PC-9 (cell line): ENCODE data around the gene ZNF556. TPM values are rescaled to one million over a fixed set of nuclear protein-coding genes. Genes with fewer than 3 reads are reported as not detected.

Source experiments
- BruUV-seq: library from RNA; stranded (reverse); fragments of 400-500 nt; replicated peaks from 2 replicates; lab custom pipeline; 2021; lab: Mats Ljungman, UMichigan
- CTCF ChIA-PET: fragments of 300-600 bp; sonication (Branson Sonifier 250); formaldehyde crosslinking; loops from one replicate; lab custom pipeline; 2022; ENCODE audit warnings: antibody characterized with exemption; lab: Charles Lee
- POLR2A ChIA-PET: fragments of 300-600 bp; sonication (Branson Sonifier 250); formaldehyde crosslinking; loops from one replicate; lab custom pipeline; 2022; ENCODE audit warnings: antibody characterized with exemption; ENCODE audit not compliant: unreplicated experiment; lab: Charles Lee
- DNase-seq, 2 experiments: peaks; one replicate each; pipeline versions ENCODE4 v3.0.0 to v3.0.0-alpha.2; 2015 to 2022; ENCODE audit warnings: mixed read lengths in 1 of 2
- H2AFZ ChIP-seq: fragments of 200-600 bp; sonication (generic); 2 replicates; pipeline ENCODE4 v1.8.1; 2017; ENCODE audit warnings: antibody characterized with exemption
- H3F3A ChIP-seq: fragments of 200-600 bp; sonication (generic); 2 replicates; pipeline ENCODE4 v1.8.1; 2017; ENCODE audit warnings: antibody characterized with exemption, mild to moderate bottlenecking, low read depth; ENCODE audit not compliant: insufficient read depth
- H3K27ac ChIP-seq: fragments of 200-600 bp; sonication (generic); 2 replicates; pipeline ENCODE4 v1.6.1; 2016; ENCODE audit warnings: mixed run types
- H3K27me3 ChIP-seq: fragments of 200-600 bp; sonication (generic); 2 replicates; pipeline ENCODE4 v1.6.1; 2016; ENCODE audit warnings: low read depth, mixed run types; ENCODE audit not compliant: insufficient read depth
- H3K36me3 ChIP-seq: fragments of 200-600 bp; sonication (generic); 2 replicates; pipeline ENCODE4 v1.6.1; 2016; ENCODE audit warnings: low read depth, mixed run types
- H3K4me1 ChIP-seq: fragments of 200-600 bp; sonication (generic); replicated peaks from 2 replicates; pipeline ENCODE4 v1.6.1; 2016; ENCODE audit warnings: mixed run types; ENCODE audit not compliant: insufficient read depth
- H3K4me2 ChIP-seq: fragments of 200-600 bp; sonication (generic); 2 replicates; pipeline ENCODE4 v1.6.1; 2017; ENCODE audit warnings: mixed run types
- H3K4me3 ChIP-seq: fragments of 200-600 bp; sonication (generic); 2 replicates; pipeline ENCODE4 v1.6.1; 2016; ENCODE audit warnings: mixed run types
- H3K79me2 ChIP-seq: fragments of 200-600 bp; sonication (generic); 2 replicates; pipeline ENCODE4 v1.6.1; 2017; ENCODE audit warnings: low read depth, mixed run types
- H3K9me2 ChIP-seq: fragments of 200-600 bp; sonication (generic); 2 replicates; pipeline ENCODE4 v1.8.1; 2017; ENCODE audit warnings: mild to moderate bottlenecking; ENCODE audit not compliant: insufficient read depth
- H3K9me3 ChIP-seq: fragments of 200-600 bp; sonication (generic); 2 replicates; pipeline ENCODE4 v1.8.1; 2016; ENCODE audit warnings: low read depth; ENCODE audit not compliant: insufficient read depth
- H4K20me1 ChIP-seq: fragments of 200-600 bp; sonication (generic); 2 replicates; pipeline ENCODE4 v1.8.1; 2017; ENCODE audit not compliant: insufficient read depth
- CTCF ChIP-seq: fragments of 200-600 bp; sonication (generic); conservative IDR thresholded peaks from 2 replicates; pipeline ENCODE4 v1.6.1; 2017; ENCODE audit warnings: mixed run types, antibody characterized with exemption, mild to moderate bottlenecking, moderate library complexity
- EZH2 ChIP-seq: fragments of 200-600 bp; sonication (generic); IDR thresholded peaks from 2 replicates; pipeline ENCODE4 v1.8.0; 2017; ENCODE audit warnings: antibody characterized with exemption, low read depth
- intact Hi-C: fragments of 100-400 bp; cut with micrococcal nuclease; formaldehyde crosslinking; loops from one replicate; pipeline ENCODE4 v1.10.0; 2022; ENCODE audit not compliant: unreplicated experiment
- total RNA-seq: library from RNA; stranded (reverse); gene quantifications from 2 replicates; pipeline ENCODE4 v1.2.3, GENCODE V29; 2021

ZNF556 gene
- total RNA-seq, 1 experiment from 2014 or later: not detected

GRCh38 chr19:2853015-2853606 is 14.0 kb upstream of the ZNF556 start:
- Histone ChIP-seq H3K9me3 (peaks cover 9% of the 10 kb centered on the region; the same call in 1 of the 2 replicates), H3K27ac (no peak overlapping the region), H3K4me2 (no peak overlapping the region), H3K79me2 (no peaks in the 10 kb centered on the region), H3K4me3 (no peak overlapping the region), H4K20me1 (no peaks in the 10 kb centered on the region), H3K36me3 (peaks cover 25% of the 10 kb centered on the region), H3K4me1 (no peaks in the 10 kb centered on the region), H3F3A (no peaks in the 10 kb centered on the region), H3K9me2 (no peaks in the 10 kb centered on the region), H2AFZ (no peak overlapping the region), H3K27me3 (no peaks in the 10 kb centered on the region)
- CTCF ChIA-PET: no interaction called here
- intact Hi-C loops: no loop called here
- POLR2A ChIA-PET: no interaction called here
- BruUV-seq: no TSS peak
- TF ChIP-seq EZH2: no peak
- no peak for TF ChIP-seq CTCF
- no peak for DNase-seq

- TF ChIP-seq EZH2 (no peak), CTCF (no peak)
- no peak overlapping the region for H2AFZ ChIP-seq
- ChIA-PET POLR2A (no interaction called here), CTCF (no interaction called here)
- no peak overlapping the region for H3K4me3 ChIP-seq
- no peaks in the 10 kb centered on the region for H3K4me1 ChIP-seq
- H3K27me3 ChIP-seq: no peaks in the 10 kb centered on the region
- H3K9me3 ChIP-seq: peaks cover 9% of the 10 kb centered on the region; the same call in 1 of the 2 replicates
- no peaks in the 10 kb centered on the region for H3K9me2 ChIP-seq
- intact Hi-C loops: no loop called here
- H3F3A ChIP-seq: no peaks in the 10 kb centered on the region
- H3K79me2 ChIP-seq: no peaks in the 10 kb centered on the region
- H3K4me2 ChIP-seq: no peak overlapping the region
- H4K20me1 ChIP-seq: no peaks in the 10 kb centered on the region
- BruUV-seq: no TSS peak
- DNase-seq: no peak
- H3K27ac ChIP-seq: no peak overlapping the region
- H3K36me3 ChIP-seq: peaks cover 25% of the 10 kb centered on the region
These were observed 12.3 kb upstream of the ZNF556 start for GRCh38 chr19:2854849-2855248.

GRCh38 chr19:2856457-2857050 is 10.6 kb upstream of the ZNF556 start:
- Histone ChIP-seq H3K4me1 (no peaks in the 10 kb centered on the region), H3K27ac (no peak overlapping the region), H3F3A (no peaks in the 10 kb centered on the region), H3K4me3 (no peak overlapping the region), H3K9me2 (no peaks in the 10 kb centered on the region), H4K20me1 (no peaks in the 10 kb centered on the region), H2AFZ (no peak overlapping the region), H3K4me2 (no peak overlapping the region), H3K27me3 (no peaks in the 10 kb centered on the region), H3K79me2 (no peaks in the 10 kb centered on the region), H3K36me3 (peaks cover 21% of the 10 kb centered on the region), H3K9me3 (peaks cover 6% of the 10 kb centered on the region; the same call in 1 of the 2 replicates)
- no peak for TF ChIP-seq EZH2
- TF ChIP-seq CTCF: no peak
- POLR2A ChIA-PET: no interaction called here
- DNase-seq: no peak
- BruUV-seq: no TSS peak
- CTCF ChIA-PET: no interaction called here
- intact Hi-C loops: no loop called here
